IMR-90 (cell line): ENCODE measurements around the gene SLC52A3. TPM values are rescaled to one million over a fixed set of nuclear protein-coding genes. Genes with fewer than 3 reads are reported as not detected.

Experiments
- ATAC-seq: fragments of 200-7000 bp; cut with Tn5 transposase; 2 replicates; pipeline ENCODE4 v1.9.1; 2020; ENCODE audit warnings: low read depth, mild to moderate bottlenecking, moderate library complexity
- BruUV-seq: library from RNA; stranded (reverse); fragments of 400-500 nt; replicated peaks from 2 replicates; lab custom pipeline; 2021; lab: Mats Ljungman, UMichigan
- CTCF ChIA-PET: fragments of 300-600 bp; formaldehyde crosslinking; extraction: SDS; loops from one replicate; lab custom pipeline; 2021; ENCODE audit warnings: antibody characterized with exemption; lab: Yijun Ruan, JAX
- POLR2A ChIA-PET: fragments of 300-600 bp; sonication (Branson Sonifier 250); formaldehyde crosslinking; loops from one replicate; lab custom pipeline; 2022; ENCODE audit warnings: antibody characterized with exemption; ENCODE audit not compliant: unreplicated experiment; lab: Charles Lee
- DNase-seq: peaks from one replicate; pipeline ENCODE4 v3.0.0; 2013
- H2AFZ ChIP-seq: replicated peaks from 2 replicates; pipeline ENCODE3; 2013; ENCODE audit warnings: low read length, mild to moderate bottlenecking; ENCODE audit not compliant: poor library complexity
- H2AK5ac ChIP-seq: 2 replicates; pipeline ENCODE4 v1.6.1; 2013; ENCODE audit warnings: low read depth, low read length, inconsistent platforms
- H2AK9ac ChIP-seq: replicated peaks from 2 replicates; pipeline ENCODE3; 2013; ENCODE audit warnings: mild to moderate bottlenecking, low read depth, low read length, moderate library complexity; ENCODE audit not compliant: poor library complexity
- H2BK120ac ChIP-seq: 2 replicates; pipeline ENCODE4 v1.6.1; 2013; ENCODE audit warnings: low read depth, low read length, inconsistent platforms
- H2BK15ac ChIP-seq: 3 replicates; pipeline ENCODE4 v1.6.1; 2013; ENCODE audit warnings: low read depth, low read length, inconsistent platforms
- H2BK20ac ChIP-seq: 2 replicates; pipeline ENCODE4 v1.6.1; 2013; ENCODE audit warnings: low read depth, mild to moderate bottlenecking, inconsistent platforms, low read length, moderate library complexity
- H2BK5ac ChIP-seq: 2 replicates; pipeline ENCODE4 v1.6.1; 2013; ENCODE audit warnings: mild to moderate bottlenecking, low read depth, low read length, inconsistent platforms; ENCODE audit not compliant: poor library complexity, severe bottlenecking
- H3K14ac ChIP-seq: replicated peaks from 2 replicates; pipeline ENCODE4 v1.6.1; 2013; ENCODE audit warnings: low read depth, low read length, inconsistent platforms
- H3K18ac ChIP-seq: 2 replicates; pipeline ENCODE4 v1.6.1; 2013; ENCODE audit warnings: low read depth, low read length, control low read depth
- H3K23ac ChIP-seq: 2 replicates; pipeline ENCODE4 v1.6.1; 2013; ENCODE audit warnings: low read depth, low read length, inconsistent platforms
- H3K27ac ChIP-seq: 2 replicates; pipeline ENCODE4 v1.5.1; 2013; ENCODE audit warnings: mild to moderate bottlenecking, control low read depth, low read length; ENCODE audit not compliant: insufficient read depth
- H3K27me3 ChIP-seq: 2 replicates; pipeline ENCODE4 v1.6.1; 2013; ENCODE audit warnings: low read length; ENCODE audit not compliant: control insufficient read depth, insufficient read depth
- H3K36me3 ChIP-seq: 2 replicates; pipeline ENCODE4 v1.6.1; 2013; ENCODE audit warnings: low read length, mixed read lengths; ENCODE audit not compliant: control insufficient read depth, insufficient read depth
- H3K4ac ChIP-seq: 2 replicates; pipeline ENCODE4 v1.6.1; 2013; ENCODE audit warnings: low read depth, low read length, inconsistent platforms
- H3K4me1 ChIP-seq: 2 replicates; pipeline ENCODE4 v1.6.1; 2013; ENCODE audit warnings: low read length, mixed read lengths; ENCODE audit not compliant: control insufficient read depth, insufficient read depth
- H3K4me2 ChIP-seq: 2 replicates; pipeline ENCODE4 v1.6.1; 2013; ENCODE audit warnings: low read depth, mild to moderate bottlenecking, control low read depth, low read length, moderate library complexity
- H3K4me3 ChIP-seq: 2 replicates; pipeline ENCODE4 v1.5.1; 2013; ENCODE audit warnings: low read depth, mild to moderate bottlenecking, control low read depth, low read length, moderate library complexity; ENCODE audit not compliant: insufficient read depth
- H3K56ac ChIP-seq: 2 replicates; pipeline ENCODE4 v1.6.1; 2013; ENCODE audit warnings: low read length, inconsistent platforms; ENCODE audit not compliant: insufficient read depth; ENCODE audit errors: extremely low read depth
- H3K79me1 ChIP-seq, 2 experiments: 2 replicates each; pipeline ENCODE4 v1.6.1; 2013; ENCODE audit warnings: low read length in 2 of 2, inconsistent platforms in 1 of 2, low read depth in 1 of 2
- H3K9ac ChIP-seq: 2 replicates; pipeline ENCODE4 v1.6.1; 2013; ENCODE audit warnings: low read depth, low read length, control low read depth
- H3K9me1 ChIP-seq: 2 replicates; pipeline ENCODE4 v1.6.1; 2013; ENCODE audit warnings: low read length, inconsistent platforms; ENCODE audit not compliant: insufficient read depth
- H3K9me3 ChIP-seq: 2 replicates; pipeline ENCODE4 v1.6.1; 2013; ENCODE audit warnings: low read length; ENCODE audit not compliant: control insufficient read depth, insufficient read depth
- H4K20me1 ChIP-seq: 2 replicates; pipeline ENCODE4 v1.6.1; 2013; ENCODE audit warnings: low read length, inconsistent platforms; ENCODE audit not compliant: insufficient read depth
- H4K5ac ChIP-seq: 2 replicates; pipeline ENCODE4 v1.6.1; 2013; ENCODE audit warnings: mild to moderate bottlenecking, low read depth, low read length, control low read depth
- H4K8ac ChIP-seq, 2 experiments: 2 replicates each; pipeline ENCODE4 v1.6.1; 2013; ENCODE audit warnings: low read depth in 2 of 2, low read length in 2 of 2, control low read depth in 1 of 2, inconsistent platforms in 1 of 2
- H4K91ac ChIP-seq: 2 replicates; pipeline ENCODE4 v1.6.1; 2013; ENCODE audit warnings: low read depth, low read length, inconsistent platforms; ENCODE audit not compliant: insufficient read depth
- CHD1 ChIP-seq: IDR thresholded peaks from 2 replicates; pipeline ENCODE4 v1.6.1; 2012; ENCODE audit warnings: low read depth, low read length, improper control_type of control experiment
- WGBS, 2 experiments: methylation state at CpG; one replicate each; pipeline versions ENCODE4 v1.1.5 to v1.1.7; 2013; ENCODE audit warnings: missing lambda C conversion rate in 2 of 2; ENCODE audit not compliant: insufficient read length in 1 of 2; ENCODE audit errors: extremely low coverage in 2 of 2; 5-methylcytosine and 5-hydroxymethylcytosine counted together
- dilution Hi-C: fragments of 300-500 bp; cut with HindIII; formaldehyde crosslinking; loops from one replicate; pipeline ENCODE4 v1.14.3; 2018; ENCODE audit warnings: low sequenced_read_pairs; ENCODE audit not compliant: unreplicated experiment
- in situ Hi-C: fragments of 300-500 bp; cut with MboI; formaldehyde crosslinking; loops from 3 replicates; pipeline ENCODE4 v1.14.3; 2019; ENCODE audit warnings: low sequenced_read_pairs, inconsistent platforms, mixed read lengths
- intact Hi-C: fragments of 100-400 bp; cut with micrococcal nuclease; formaldehyde crosslinking; loops from 2 replicates; pipeline ENCODE4 v1.10.0; 2022
- polyA plus RNA-seq, 3 experiments: library from polyadenylated mRNA; depleted of rRNA; stranded (reverse); fragments of >200 nt; gene quantifications; 2 replicates each; pipeline ENCODE4 v1.2.3, GENCODE V29; 2012; ENCODE audit warnings: low replicate concordance in 1 of 3
- total RNA-seq: library from RNA; depleted of rRNA; stranded (reverse); fragments of >200 nt; gene quantifications from 2 replicates; pipeline ENCODE4 v1.2.3, GENCODE V29; 2012
- TF ChIP-seq, protein P1 (sequence below): fragments of 150-350 bp; IDR thresholded peaks from 2 replicates; pipeline ENCODE4 v1.6.1; 2017; ENCODE audit warnings: mild to moderate bottlenecking, antibody characterized with exemption, low read length, low read depth

SLC52A3 gene
- total and polyA plus RNA-seq, 2 of the 4 experiments (the other 2 are of a cell fraction), result not detected

DNA sequence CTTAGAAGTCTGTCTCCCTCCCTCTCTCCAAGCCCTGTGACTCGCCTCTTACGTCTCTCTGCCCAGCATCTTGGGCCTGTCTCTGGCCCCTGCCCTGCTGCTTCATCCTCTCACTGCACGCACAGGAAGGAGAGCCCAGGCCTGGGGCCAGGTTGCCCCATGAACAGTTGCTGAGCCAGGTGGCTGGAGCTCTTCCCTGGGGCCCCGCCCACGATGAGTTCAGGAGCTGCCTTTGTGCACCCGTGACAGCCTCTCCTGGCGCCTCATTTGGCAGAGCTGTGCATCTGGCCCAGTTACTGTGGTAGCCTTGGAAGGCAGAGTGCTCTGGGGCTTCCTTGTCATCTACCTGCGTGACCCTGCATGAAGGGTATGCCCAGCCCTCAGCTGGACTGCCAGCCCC lies 44.5 kb downstream of the SLC52A3 start:
- DNase-seq (no peak), ATAC-seq (no peak)
- Histone ChIP-seq H3K9me3 (no peaks in the 10 kb centered on the region), H2BK5ac (no peak overlapping the region), H3K23ac (no peak overlapping the region), H4K20me1 (no peaks in the 10 kb centered on the region; the same call in 1 of the 2 replicates), H3K14ac (no peak overlapping the region), H3K27ac (no peak overlapping the region), H4K5ac (no peak overlapping the region), H4K91ac (no peak overlapping the region), H3K36me3 (no peaks in the 10 kb centered on the region), H2AFZ (no peak overlapping the region), H3K9ac (no peak overlapping the region), H3K4me3 (no peak overlapping the region), H3K4me1 (no peaks in the 10 kb centered on the region), H3K4me2 (no peak overlapping the region), H2BK15ac (no peak overlapping the region), H4K8ac (no peak overlapping the region), H3K56ac (no peak overlapping the region), H2BK120ac (no peak overlapping the region), H3K4ac (no peak overlapping the region), H3K18ac (no peak overlapping the region), H3K9me1 (no peaks in the 10 kb centered on the region), H2AK5ac (no peak overlapping the region), H3K27me3 (peaks cover 48% of the 10 kb centered on the region), H2BK20ac (no peak overlapping the region), H2AK9ac (no peak overlapping the region), H3K79me1 (no peaks in the 10 kb centered on the region)
- intact Hi-C loops (no loop called here), in situ Hi-C loops (no loop called here), dilution Hi-C loops (no loop called here)
- POLR2A ChIA-PET, result no interaction called here
- no TSS peak for BruUV-seq
- WGBS, 2 experiments, result 41% methylated on average over 5 of the region's 8 CpGs; no CpG with 5 or more reads in 1 of the 2 experiments
- CTCF ChIA-PET, result no interaction called here
- TF ChIP-seq, protein P1, sequence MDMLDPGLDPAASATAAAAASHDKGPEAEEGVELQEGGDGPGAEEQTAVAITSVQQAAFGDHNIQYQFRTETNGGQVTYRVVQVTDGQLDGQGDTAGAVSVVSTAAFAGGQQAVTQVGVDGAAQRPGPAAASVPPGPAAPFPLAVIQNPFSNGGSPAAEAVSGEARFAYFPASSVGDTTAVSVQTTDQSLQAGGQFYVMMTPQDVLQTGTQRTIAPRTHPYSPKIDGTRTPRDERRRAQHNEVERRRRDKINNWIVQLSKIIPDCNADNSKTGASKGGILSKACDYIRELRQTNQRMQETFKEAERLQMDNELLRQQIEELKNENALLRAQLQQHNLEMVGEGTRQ, result no peak
- no peak for TF ChIP-seq CHD1
